Activated effector memory CD4-positive, alpha-beta T cell treated with Interleukin-2 at 50 U/mL for 16 hours (primary cell): Measurements from ENCODE around the gene HES4.
"Not testable (repeated sequence)": the region's sequence is repeated elsewhere in the genome, so short reads cannot be mapped to it uniquely, and the experiment has no call there.

Experiments
- DNase-seq: peaks from one replicate; pipeline ENCODE4 v3.0.0-alpha.2; 2020

Gene HES4

DNA sequence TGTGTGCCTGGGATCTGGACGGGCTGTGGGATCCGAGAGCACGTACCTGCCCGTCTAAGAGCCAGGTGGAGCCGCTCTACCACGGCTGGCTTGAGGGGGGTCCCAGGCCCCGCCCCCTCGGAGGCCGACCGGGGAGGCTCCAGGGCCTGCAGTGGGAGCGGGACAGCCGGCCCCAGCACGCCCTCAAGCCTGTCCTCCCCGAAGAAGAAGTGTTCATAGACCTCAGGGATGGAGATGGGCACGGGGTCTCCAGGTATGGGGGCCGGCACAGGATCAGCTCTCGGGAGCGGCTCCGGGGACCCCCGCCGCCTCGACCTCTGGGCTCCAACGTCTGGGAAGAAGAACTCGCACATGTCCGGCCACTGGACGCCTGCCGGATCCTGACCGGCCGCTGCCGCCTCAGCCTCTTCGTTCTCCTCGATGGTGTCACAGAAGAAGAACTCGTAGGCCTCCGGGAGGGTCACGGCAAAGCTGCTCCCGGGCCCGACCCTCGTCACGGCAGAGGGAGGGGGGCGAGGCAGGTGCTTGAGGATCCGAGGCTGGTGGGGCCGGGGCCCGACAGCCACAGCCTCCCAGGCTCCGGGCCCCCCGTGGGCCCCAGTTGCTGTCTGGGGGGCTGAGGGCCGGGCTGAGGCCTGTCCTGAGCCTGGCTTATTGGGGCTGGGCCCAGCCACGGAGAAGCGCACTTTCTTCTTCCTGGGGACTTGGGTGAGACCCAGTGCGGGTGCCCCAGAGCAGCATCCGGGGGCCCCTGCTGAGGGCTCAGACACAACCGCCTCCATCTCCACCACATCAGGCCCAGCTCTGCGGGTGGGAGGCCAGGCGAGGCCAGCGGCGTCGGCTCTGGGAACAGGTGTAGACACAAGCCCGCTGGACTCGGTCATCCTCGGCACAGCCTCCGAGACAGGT, 20.8 kb downstream of the HES4 start:
- DNase-seq: no peak

- no peak for DNase-seq
Observed at GRCh38 chr1:978069-978834, 21.6 kb downstream of the HES4 start.

DNA sequence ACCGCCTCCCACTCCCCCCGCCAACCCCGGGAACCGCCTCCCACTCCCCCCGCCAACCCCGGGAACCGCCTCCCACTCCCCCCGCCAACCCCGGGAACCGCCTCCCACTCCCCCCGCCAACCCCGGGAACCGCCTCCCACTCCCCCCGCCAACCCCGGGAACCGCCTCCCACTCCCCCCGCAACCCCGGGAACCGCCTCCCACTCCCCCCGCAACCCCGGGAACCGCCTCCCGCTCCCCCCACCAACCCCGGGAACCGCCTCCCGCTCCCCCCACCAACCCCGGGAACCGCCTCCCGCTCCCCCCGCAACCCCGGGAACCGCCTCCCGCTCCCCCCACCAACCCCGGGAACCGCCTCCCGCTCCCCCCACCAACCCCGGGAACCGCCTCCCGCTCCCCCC, 23.1 kb downstream of the HES4 start:
- not testable (repeated sequence) for DNase-seq

DNA sequence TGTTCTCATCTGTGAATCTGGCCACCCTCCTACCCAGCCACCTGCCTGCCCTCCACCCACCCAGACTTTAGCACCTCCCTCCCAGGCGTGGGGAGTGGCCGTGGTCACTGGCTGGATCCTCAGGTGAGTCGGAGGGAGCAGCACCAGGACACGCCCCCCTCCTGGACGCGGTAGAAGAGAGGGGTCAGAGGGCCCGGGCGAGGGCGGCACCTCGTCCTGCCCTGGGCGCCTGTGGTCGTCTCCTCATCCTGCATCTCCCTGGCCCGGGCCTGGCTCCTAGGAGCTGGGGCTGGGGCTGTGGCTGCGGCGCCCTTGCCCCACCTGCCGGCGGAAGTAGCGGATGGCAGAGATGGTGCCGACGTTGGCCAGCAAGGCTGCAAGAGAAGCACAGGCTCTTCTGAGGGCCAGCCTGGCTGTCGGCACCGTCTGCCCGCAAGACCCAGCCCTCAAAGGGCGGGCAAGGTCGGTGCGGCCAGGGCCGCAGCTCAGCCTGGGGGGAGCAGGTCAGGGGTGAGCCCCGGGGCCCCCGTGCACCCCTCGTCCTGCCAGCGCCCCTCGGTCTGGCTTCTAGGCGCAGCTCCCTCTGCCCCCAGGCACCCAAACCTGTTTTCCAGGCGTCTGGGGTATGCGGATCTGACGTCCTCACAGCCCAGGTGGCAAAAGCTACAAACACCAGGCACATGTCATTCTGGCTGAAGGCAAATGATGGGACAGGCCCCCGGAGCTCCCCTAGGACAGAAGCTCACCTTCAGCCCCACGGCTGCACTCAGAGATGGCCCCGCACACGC, 23.8 kb downstream of the HES4 start:
- peak; percentile 49 for DNase-seq

- no peak for DNase-seq
Observed at GRCh38 chr1:975365-975764, 24.5 kb downstream of the HES4 start.

- DNase-seq: no peak
Observed at GRCh38 chr1:974687-975328, 25.1 kb downstream of the HES4 start.

- no peak for DNase-seq
Observed at GRCh38 chr1:974293-974640, 25.6 kb downstream of the HES4 start.

DNA sequence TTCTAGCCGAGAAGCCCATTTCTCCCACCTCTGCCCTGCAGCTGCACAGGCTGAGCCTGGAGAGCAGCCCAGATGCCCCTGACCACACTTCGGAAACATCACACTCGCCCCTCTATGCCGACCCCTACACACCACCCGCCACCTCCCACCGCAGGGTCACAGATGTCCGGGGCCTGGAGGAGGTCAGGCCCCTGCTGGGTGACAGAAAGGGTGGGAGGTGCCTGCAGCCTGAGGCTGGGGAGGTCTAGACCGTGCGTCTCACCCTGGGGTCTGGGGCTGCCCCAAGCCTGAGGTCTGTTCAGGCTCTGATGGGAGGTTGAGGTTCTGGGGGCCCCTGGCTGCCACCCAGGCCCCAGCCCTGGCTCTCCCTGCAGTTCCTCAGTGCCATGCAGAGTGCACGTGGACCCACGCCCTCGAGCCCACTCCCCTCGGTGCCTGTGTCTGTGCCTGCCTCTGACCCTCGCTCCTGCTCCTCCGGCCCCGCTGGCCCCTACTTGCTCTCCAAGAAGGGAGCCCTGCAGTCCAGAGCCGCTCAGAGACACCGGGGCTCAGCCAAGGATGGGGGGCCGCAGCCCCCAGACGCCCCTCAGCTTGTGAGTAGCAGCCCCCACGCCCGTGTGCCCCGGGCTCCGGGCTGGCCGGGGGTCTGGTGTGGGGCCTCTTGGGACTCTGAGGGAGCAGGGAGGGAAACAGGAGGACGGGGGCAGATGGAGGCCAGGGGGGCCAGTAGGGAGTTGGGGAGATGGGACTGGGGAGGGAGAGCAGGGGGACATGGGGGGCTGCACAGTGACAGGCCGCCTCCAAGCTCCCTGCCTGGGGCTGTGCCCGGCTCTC, 26.2 kb downstream of the HES4 start:
- no peak for DNase-seq

GRCh38 chr1:972726-973458, 27.0 kb downstream of the HES4 start:
- DNase-seq: no peak

DNA sequence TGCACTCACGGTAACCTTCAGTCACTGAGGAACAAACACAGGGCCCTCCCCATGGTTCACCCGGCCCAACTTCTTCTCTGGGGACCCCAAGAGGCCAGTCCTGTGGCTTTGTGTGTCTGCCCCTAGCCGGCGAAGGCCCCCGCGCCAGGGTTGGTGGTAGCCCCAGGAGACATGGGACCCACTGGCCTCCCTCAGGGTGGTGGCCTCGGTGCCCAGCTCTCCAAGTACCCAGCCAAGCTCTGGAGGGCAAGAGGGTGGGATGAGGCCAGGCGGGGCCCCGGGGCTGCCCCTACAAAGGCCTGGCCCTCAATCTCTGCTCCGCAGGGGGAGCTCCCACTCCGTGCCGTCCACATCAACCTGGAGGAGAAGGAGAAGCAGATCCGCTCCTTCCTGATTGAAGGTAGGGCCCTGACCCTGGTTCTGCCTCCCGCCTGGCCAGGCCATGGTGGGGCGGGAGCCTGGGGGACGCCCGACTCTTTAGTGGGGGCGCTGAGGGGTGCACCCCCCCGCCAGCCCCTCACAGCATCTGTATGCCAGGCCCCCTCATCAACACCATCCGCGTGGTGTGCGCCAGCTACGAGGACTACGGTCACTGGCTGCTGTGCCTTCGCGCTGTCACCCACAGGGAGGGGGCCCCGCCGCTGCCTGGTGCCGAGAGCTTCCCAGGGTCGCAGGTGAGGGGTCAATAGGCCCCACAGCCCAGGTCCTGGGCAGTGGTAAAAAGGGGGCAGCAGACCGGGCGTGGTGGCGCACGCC, 28.0 kb downstream of the HES4 start:
- DNase-seq: no peak

DNA sequence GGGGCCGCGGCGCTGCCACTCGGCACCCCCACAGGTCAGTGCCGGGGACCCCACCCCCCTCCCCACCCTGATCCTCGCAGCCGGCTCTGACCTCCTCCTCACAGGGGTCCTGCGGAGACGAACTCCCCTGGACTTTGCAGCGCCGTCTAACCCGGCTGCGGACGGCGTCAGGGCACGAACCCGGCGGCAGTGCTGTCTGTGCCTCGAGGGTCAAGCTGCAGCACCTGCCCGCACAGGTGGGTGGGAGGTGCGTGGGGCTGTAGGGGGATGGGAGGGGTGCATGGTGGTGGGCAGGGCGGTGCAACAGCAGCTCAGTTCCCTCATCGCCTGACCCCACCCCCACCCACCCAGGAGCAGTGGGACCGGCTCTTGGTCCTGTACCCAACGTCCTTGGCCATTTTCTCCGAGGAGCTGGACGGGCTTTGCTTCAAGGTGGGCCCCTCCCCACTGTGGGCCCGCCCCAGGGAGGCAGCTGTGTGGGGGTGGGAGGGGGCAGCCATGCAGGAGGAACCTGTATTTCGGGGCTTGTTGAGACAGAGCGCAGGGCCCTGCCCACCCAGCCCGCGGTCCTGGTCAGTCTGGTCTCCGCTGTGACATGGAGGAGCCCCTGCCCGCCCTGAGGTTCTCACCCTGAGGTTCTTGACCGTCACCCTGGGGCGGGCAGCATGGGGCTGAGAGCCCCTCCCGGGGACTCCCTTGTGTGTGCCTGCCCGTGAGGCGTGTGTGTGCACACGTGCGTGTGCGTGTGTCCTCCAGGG, 28.7 kb downstream of the HES4 start:
- DNase-seq: no peak

GRCh38 chr1:970242-970972, 29.5 kb downstream of the HES4 start:
- no peak for DNase-seq

- no peak for DNase-seq
Observed at GRCh38 chr1:969260-969855, 30.5 kb downstream of the HES4 start.

DNA sequence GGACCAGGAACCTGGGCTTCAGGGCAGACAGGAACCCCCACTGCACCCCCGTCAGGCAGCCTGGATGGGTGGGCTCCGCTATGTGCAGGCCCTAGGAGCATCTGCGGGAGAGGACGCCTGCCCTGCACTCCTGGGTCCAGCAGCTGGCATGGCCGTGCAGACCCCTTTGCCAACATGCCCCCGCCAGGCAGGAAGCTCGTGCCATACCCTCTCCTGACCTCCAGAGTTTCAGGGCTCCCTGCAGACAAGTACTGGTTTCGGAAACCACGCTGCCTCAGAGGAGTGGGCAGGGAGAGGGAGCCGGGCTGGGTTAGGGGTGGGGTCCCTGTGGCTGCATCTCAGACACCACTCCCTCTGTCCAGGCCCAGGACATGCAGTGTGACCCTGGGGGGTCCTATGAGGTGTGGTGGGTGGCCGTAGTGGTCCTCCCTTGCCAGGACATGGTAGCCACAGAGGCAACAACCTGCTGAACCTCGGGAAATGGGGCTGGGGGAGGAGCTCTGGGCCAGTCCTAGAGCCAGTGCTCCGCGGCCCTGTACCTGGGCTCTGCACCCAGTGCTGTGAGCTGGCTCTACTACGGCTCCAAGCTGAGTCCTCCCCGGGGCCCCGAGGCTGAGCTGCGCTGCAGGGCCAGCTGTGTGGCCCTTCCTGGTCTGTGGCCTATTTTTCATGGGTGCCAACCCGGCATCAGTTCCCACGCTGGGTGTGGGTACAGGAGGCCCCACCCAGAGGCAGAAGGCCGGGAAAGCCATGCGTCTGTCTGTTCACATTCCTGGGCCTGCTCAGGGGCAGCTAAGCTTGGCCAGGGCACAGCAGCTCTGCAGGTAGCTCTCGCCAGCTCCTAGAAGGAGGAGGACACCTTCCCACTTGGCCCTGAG, 32.2 kb downstream of the HES4 start:
- no peak for DNase-seq

GRCh38 chr1:966704-967300, 33.1 kb downstream of the HES4 start:
- DNase-seq: peak; percentile 77

DNA sequence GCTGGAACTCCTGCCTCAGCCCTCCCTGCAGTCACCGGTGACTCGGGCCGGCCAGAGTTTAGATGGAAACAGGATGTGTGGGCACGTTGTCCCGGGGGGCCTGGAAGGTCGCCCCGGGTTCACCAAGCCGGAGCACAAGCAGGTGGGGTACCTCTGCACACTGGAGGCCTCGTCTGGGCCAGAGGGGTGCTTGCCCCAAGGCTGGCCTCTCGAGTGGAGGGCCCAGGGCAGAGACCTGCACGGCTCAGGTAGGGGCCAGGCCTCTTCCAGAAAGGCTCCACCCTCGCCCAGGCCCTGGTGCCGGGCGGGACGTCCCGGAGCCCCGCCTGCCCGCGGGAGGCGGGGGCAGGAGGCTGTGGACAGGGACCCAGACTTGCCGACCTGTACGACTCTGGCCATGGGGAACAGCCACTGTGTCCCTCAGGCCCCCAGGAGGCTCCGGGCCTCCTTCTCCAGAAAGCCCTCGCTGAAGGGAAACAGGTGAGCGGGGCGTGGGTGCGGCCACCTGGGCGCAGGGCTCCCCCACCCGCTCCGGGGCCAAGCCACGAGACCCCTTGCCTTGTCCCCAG, 33.7 kb downstream of the HES4 start, which contains the start of gene PLEKHN1:
TSS of gene PLEKHN1 (plus strand) at position 348 of the 569 bp plus-strand sequence. CDS start at position 398, 50 bp downstream.
- peak; percentile 15 for DNase-seq
